ENCODE measurements around the gene DPF1. TPM values are rescaled to one million over a fixed set of nuclear protein-coding genes. Genes with fewer than 3 reads are reported as not detected.

The DPF1 gene
- total RNA-seq, 1 donor from 2014 or later, result 0.49 TPM

- H3K4me1 ChIP-seq, result no peaks in the 10 kb centered on the region
- no peak for DNase-seq
- no peak overlapping the region for H3K27ac ChIP-seq (replicated peaks)
- H3K4me3 ChIP-seq, result no peak overlapping the region
- peaks cover 7% of the 10 kb centered on the region for H3K27me3 ChIP-seq (ENCODE audit: low read depth)
- H3K9me3 ChIP-seq (replicated peaks), result no peaks in the 10 kb centered on the region
- intact Hi-C loops (cut with micrococcal nuclease), result no loop called here
- no peak for TF ChIP-seq CTCF (IDR thresholded peaks at IDR 0.05; ENCODE audit: borderline replicate concordance)
- peaks cover 74% of the 10 kb centered on the region for H3K36me3 ChIP-seq
These were observed 22.3 kb downstream of the DPF1 start for GRCh38 chr19:38201731-38202130.

GRCh38 chr19:38199340-38199739 lies 24.7 kb downstream of the DPF1 start:
- TF ChIP-seq CTCF (IDR thresholded peaks at IDR 0.05; ENCODE audit: borderline replicate concordance), result no peak
- DNase-seq, result no peak
- intact Hi-C loops (cut with micrococcal nuclease), result no loop called here
- Histone ChIP-seq H3K4me3 (no peak overlapping the region), H3K9me3 (replicated peaks) (no peaks in the 10 kb centered on the region), H3K27me3 (ENCODE audit: low read depth) (no peaks in the 10 kb centered on the region), H3K36me3 (peaks cover 62% of the 10 kb centered on the region), H3K4me1 (no peaks in the 10 kb centered on the region), H3K27ac (replicated peaks) (no peak overlapping the region)

- no peaks in the 10 kb centered on the region for H3K27me3 ChIP-seq (ENCODE audit: low read depth)
- H3K27ac ChIP-seq (replicated peaks), result no peak overlapping the region
- no peak for DNase-seq
- intact Hi-C loops (cut with micrococcal nuclease), result no loop called here
- H3K4me1 ChIP-seq, result no peaks in the 10 kb centered on the region
- H3K36me3 ChIP-seq, result peaks cover 53% of the 10 kb centered on the region
- no peak overlapping the region for H3K4me3 ChIP-seq
- no peak for TF ChIP-seq CTCF (IDR thresholded peaks at IDR 0.05; ENCODE audit: borderline replicate concordance)
- H3K9me3 ChIP-seq (replicated peaks), result no peaks in the 10 kb centered on the region
These were observed 25.9 kb downstream of the DPF1 start for GRCh38 chr19:38197937-38198704.

DNA sequence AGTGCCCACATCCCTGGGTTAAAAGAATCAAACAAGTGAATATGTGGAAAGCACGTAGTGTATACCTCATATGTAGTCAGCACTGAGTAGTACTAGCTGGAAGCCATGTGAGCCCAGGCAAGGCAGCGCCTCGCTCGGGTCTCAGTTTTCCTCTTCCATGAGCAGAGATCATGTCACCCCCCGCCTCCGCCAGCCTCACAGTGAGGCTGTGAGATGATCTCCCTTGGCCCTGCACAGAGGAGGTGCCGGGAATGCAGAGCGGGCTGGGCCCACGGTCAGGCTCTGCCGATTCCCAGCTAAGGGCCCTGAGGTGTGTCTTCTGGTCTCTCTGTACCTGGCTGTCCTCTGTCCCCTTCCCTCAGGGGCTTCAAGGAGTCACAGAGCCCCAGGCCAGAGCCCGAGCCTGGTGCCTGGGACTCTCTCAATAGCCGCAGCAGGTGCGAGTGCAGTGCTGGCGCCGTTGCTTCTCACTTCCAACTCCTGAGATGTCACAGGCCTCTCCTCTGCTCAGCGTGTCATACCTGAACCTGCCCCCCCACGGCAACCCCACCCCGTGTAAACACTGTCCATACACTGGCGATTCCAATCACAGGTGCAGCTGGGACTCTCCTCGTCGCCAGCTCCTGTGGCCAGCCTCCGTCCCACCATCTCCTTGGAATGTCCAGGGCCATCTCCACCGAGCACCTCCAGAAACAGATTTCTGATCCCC lies 26.9 kb downstream of the DPF1 start:
- intact Hi-C loops (cut with micrococcal nuclease), result no loop called here
- Histone ChIP-seq H3K36me3 (peaks cover 51% of the 10 kb centered on the region), H3K27ac (replicated peaks) (no peak overlapping the region), H3K4me1 (no peaks in the 10 kb centered on the region), H3K4me3 (no peak overlapping the region), H3K27me3 (ENCODE audit: low read depth) (no peaks in the 10 kb centered on the region), H3K9me3 (replicated peaks) (no peaks in the 10 kb centered on the region)
- DNase-seq, result no peak
- TF ChIP-seq CTCF (IDR thresholded peaks at IDR 0.05; ENCODE audit: borderline replicate concordance), result no peak

DNA sequence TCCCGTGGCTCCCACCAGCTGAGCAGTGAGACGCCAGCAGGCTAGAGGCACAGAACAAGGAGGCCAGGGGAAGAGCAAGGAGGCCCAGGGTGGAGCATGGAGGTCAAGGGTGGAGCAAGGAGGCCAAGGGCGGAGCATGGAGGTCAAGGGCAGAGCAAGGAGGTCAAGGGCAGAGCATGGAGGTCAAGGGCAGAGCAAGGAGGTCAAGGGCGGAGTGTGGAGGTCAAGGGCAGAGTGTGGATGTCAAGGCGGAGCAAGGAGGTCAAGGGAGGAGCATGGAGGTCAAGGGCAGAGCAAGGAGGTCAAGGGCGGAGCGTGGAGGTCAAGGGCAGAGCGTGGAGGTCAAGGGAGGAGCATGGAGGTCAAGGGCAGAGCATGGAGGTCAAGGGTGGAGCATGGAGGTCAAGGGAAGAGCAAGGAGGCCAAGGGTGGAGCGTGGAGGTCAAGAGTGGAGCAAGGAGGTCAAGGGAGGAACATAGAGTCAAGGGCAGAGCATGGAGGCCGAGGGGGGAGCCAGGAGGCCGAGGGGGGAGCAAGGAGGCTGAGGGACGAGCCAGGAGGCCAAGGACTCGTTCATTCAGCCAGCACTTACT lies 27.7 kb downstream of the DPF1 start:
- intact Hi-C loops (cut with micrococcal nuclease), result no loop called here

More for the DNA sequence above, 27.7 kb downstream of the DPF1 start:
- H3K27me3 ChIP-seq (ENCODE audit: low read depth), result no peaks in the 10 kb centered on the region
- H3K4me3 ChIP-seq, result no peak overlapping the region
- H3K4me1 ChIP-seq, result no peaks in the 10 kb centered on the region
- H3K36me3 ChIP-seq, result peaks cover 51% of the 10 kb centered on the region
- DNase-seq, result no peak
- no peak for TF ChIP-seq CTCF (IDR thresholded peaks at IDR 0.05; ENCODE audit: borderline replicate concordance)
- no peak overlapping the region for H3K27ac ChIP-seq (replicated peaks)
- H3K9me3 ChIP-seq (replicated peaks), result no peaks in the 10 kb centered on the region
